ENCODE results near the gene SPTSSA. TPM values are rescaled to one million over a fixed set of nuclear protein-coding genes. Genes with fewer than 3 reads are reported as not detected.

Gene SPTSSA
- polyA plus RNA-seq, 1 donor: 27.2 TPM

DNA sequence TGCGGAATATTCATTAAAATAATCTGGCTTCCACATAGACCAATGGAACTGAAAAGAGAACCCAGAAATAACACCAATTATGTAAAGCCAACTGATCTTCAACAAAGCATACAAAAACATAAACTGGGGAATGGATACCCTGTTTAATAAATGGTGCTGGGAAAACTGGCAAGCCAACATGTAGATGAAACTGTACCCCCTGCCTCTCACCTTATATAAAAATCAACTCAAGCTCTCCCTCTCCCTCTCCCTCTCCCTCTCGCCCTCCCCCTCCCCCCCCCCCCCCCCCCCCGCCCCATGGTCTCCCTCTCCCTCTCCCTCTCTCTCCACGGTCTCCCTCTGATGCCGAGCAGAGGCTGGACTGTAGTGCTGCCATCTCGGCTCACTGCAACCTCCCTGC lies 13.1 kb upstream of the SPTSSA start:
- no CpG with 5 or more reads among the region's 6 CpGs for WGBS (ENCODE audit: insufficient coverage, low lambda C conversion rate)

DNA sequence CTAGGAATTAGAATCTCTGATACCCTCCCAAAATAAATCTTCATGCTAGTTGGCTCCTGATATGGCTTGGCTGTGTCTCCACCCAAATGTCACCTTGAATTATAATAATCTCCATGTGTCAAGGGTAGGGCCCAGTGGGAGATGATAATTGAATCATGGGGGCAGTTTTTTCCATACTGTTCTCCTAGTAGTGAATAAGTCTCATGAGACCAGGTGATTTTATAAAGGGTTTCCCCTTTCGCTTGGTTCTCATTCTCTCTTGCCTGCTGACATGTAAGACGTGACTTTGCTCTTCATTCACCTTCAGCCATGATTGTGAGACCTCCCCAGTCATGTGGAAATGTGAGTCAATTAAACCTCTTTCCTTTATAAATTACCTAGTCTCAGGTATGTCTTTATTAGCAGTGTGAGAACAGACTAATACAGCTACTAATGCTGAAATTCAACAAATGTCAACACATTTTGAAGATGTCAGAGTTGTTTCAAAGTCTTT lies 12.2 kb upstream of the SPTSSA start:
- DNase-seq: no peak
- H3K27me3 ChIP-seq (ENCODE audit: control insufficient read depth, insufficient read depth, low read length): no peaks in the 10 kb centered on the region
- no peak overlapping the region for H3K4me3 ChIP-seq (ENCODE audit: low read length)
- no peaks in the 10 kb centered on the region for H3K4me1 ChIP-seq (ENCODE audit: control insufficient read depth, insufficient read depth, low read length)
- no peaks in the 10 kb centered on the region for H3K36me3 ChIP-seq (ENCODE audit: control insufficient read depth, insufficient read depth, low read length)
- no peak overlapping the region for H3K27ac ChIP-seq (ENCODE audit: low read length)
- peaks cover 7% of the 10 kb centered on the region for H3K9me3 ChIP-seq (ENCODE audit: control insufficient read depth, low read depth, low read length)
- no CpG with 5 or more reads among the region's 2 CpGs for WGBS (ENCODE audit: insufficient coverage, low lambda C conversion rate)

More for the DNA sequence above, 13.1 kb upstream of the SPTSSA start:
- Histone ChIP-seq H3K36me3 (ENCODE audit: control insufficient read depth, insufficient read depth, low read length) (no peaks in the 10 kb centered on the region), H3K9me3 (ENCODE audit: control insufficient read depth, low read depth, low read length) (peaks cover 7% of the 10 kb centered on the region), H3K4me3 (ENCODE audit: low read length) (no peak overlapping the region), H3K27ac (ENCODE audit: low read length) (no peak overlapping the region), H3K27me3 (ENCODE audit: control insufficient read depth, insufficient read depth, low read length) (no peaks in the 10 kb centered on the region), H3K4me1 (ENCODE audit: control insufficient read depth, insufficient read depth, low read length) (no peaks in the 10 kb centered on the region)
- DNase-seq: no peak

DNA sequence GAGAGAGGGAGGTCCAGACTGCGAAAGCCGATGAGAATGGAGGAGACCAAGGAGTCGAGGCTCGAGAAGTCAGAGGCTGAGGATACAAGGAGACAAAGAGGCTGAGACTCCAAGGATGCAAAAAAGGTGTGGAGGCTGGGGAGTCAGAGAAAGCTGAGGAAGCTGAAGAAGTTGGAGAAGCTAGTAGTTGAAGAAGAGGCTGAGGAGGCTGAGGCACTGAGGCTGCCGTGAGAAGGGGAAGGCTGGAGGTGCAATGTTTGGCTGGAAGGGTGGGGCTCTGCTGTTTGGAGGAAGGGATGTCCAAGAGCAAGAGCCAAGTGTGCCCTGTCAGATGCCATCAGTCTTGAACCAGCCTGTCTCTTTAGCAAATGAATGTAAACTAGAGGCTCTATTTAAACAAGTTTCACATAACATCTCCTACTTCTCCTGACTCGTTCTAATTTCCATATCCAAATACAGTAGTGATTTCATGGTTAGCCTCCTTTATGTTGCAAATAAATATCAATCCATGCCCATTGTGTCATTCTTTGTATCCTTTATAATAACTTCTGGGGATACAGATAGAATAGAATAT lies 10.8 kb upstream of the SPTSSA start:
- H3K4me3 ChIP-seq (ENCODE audit: low read length): no peak overlapping the region
- no peak overlapping the region for H3K27ac ChIP-seq (ENCODE audit: low read length)
- no peaks in the 10 kb centered on the region for H3K36me3 ChIP-seq (ENCODE audit: control insufficient read depth, insufficient read depth, low read length)
- no peaks in the 10 kb centered on the region for H3K27me3 ChIP-seq (ENCODE audit: control insufficient read depth, insufficient read depth, low read length)
- peaks cover 7% of the 10 kb centered on the region for H3K9me3 ChIP-seq (ENCODE audit: control insufficient read depth, low read depth, low read length)
- no peak for DNase-seq
- 83% methylated on average over 5 of the region's 6 CpGs for WGBS (ENCODE audit: insufficient coverage, low lambda C conversion rate)
- peaks cover 6% of the 10 kb centered on the region for H3K4me1 ChIP-seq (ENCODE audit: control insufficient read depth, insufficient read depth, low read length)

DNA sequence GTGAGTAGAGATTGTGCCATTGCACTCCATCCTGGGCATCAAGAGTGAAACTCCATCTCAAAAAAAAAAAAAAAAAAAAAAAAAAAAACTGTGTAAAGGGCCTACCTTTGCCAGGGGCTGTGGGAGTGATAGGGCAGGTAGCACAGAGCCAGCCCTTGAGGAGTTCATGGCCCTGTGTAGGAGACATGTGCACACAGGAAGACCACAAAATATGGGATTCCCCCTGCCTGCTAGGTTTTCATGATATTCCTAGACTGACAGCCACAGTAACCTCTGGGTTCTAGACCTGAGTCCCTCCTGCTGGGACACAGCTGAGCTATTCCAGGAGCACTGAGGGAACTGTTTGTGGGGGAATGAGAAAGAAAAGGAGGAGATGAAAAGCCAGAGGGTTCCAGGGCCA lies 8.3 kb upstream of the SPTSSA start:
- no peak for DNase-seq
- Histone ChIP-seq H3K27me3 (ENCODE audit: control insufficient read depth, insufficient read depth, low read length) (no peaks in the 10 kb centered on the region), H3K36me3 (ENCODE audit: control insufficient read depth, insufficient read depth, low read length) (no peaks in the 10 kb centered on the region), H3K27ac (ENCODE audit: low read length) (no peak overlapping the region), H3K4me1 (ENCODE audit: control insufficient read depth, insufficient read depth, low read length) (peaks cover 16% of the 10 kb centered on the region), H3K4me3 (ENCODE audit: low read length) (no peak overlapping the region), H3K9me3 (ENCODE audit: control insufficient read depth, low read depth, low read length) (no peaks in the 10 kb centered on the region)

DNA sequence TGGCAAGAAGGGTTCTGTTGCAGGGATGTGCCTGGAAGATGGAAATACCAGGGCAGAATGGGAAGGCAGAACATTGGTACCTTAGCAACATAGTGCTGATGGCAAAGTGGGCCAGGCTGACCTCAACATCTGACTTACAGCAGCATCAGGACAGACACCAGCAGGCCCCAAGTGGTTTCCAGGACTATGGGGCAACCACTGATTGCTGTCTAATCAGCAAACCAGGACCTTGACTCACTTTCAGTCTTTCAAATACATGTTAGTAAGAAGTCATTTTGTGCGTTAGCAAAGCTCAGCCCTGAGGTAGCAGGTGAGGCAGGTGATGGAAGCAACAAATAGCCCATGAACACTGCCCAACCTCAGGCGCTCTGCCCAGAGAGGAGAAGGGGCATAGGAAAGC lies 4.7 kb upstream of the SPTSSA start:
- Histone ChIP-seq H3K27ac (ENCODE audit: low read length) (no peak overlapping the region), H3K9me3 (ENCODE audit: control insufficient read depth, low read depth, low read length) (no peaks in the 10 kb centered on the region), H3K4me3 (ENCODE audit: low read length) (no peak overlapping the region), H3K4me1 (ENCODE audit: control insufficient read depth, insufficient read depth, low read length) (peaks cover 22% of the 10 kb centered on the region), H3K27me3 (ENCODE audit: control insufficient read depth, insufficient read depth, low read length) (no peaks in the 10 kb centered on the region), H3K36me3 (ENCODE audit: control insufficient read depth, insufficient read depth, low read length) (no peaks in the 10 kb centered on the region)
- DNase-seq: no peak
- no CpG with 5 or more reads among the region's 2 CpGs for WGBS (ENCODE audit: insufficient coverage, low lambda C conversion rate)

DNA sequence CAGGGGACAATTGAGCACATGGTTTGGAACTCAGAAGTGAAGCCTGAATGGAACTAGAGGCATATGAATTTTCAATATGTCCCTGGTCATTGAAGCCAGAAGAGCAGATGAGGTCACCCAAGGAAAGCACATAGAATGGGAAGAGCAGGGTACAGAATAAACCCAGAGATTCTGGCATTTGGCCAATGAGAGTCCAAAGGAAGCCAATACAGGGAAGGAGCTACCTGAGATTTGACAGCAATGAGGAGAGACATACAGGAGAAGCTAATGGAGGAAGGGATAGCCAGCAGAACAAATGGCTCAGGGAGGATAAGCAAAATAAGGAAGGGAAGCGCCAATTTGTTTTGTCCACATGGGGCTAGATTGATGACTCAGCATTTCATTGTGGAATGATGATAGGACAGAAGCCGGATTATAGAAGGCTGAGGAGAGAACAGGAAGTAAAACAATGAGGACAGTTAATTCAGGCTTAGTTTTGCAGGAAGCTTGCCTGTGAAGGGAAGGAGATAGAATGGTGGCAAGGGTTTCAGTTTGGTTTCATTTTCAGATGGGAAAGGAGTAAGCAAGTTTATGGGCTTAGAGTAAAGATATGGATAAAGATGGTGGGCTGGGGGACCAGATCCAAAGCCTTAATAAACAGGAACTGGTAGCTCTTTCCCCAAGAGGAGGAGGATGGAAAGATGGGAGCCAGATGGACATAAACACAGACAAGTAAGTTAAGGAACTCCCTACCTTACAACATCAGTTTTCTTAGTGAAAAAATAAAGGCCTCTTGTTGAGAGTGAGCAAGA lies 3.2 kb upstream of the SPTSSA start:
- H3K4me3 ChIP-seq (ENCODE audit: low read length): no peak overlapping the region
- H3K9me3 ChIP-seq (ENCODE audit: control insufficient read depth, low read depth, low read length): no peaks in the 10 kb centered on the region
- no peaks in the 10 kb centered on the region for H3K27me3 ChIP-seq (ENCODE audit: control insufficient read depth, insufficient read depth, low read length)
- H3K27ac ChIP-seq (ENCODE audit: low read length): no peak overlapping the region
- DNase-seq: peak; percentile 40 to 60
- no peaks in the 10 kb centered on the region for H3K36me3 ChIP-seq (ENCODE audit: control insufficient read depth, insufficient read depth, low read length)
- no CpG with 5 or more reads among the region's 2 CpGs for WGBS (ENCODE audit: insufficient coverage, low lambda C conversion rate)
- peaks cover 22% of the 10 kb centered on the region for H3K4me1 ChIP-seq (ENCODE audit: control insufficient read depth, insufficient read depth, low read length)

DNA sequence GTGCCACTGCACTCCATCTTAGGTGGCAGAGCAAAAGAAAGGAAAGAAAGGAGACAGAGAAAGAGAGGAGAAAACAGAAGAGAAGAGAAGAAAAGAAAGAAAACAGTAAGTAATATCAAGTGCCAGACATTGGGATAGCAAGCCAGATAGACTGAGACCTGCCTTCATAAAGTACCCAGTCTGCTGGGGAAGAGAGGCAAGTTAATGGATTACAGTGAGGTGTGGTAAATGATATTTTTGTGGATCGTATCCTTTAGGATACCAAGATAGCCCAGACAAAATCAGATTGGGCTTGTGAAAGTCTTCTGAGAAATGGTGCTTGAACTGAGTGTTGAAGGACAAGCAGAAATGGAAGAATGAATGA lies 1.5 kb upstream of the SPTSSA start:
- H3K9me3 ChIP-seq (ENCODE audit: control insufficient read depth, low read depth, low read length): no peaks in the 10 kb centered on the region
- DNase-seq: no peak
- no peaks in the 10 kb centered on the region for H3K36me3 ChIP-seq (ENCODE audit: control insufficient read depth, insufficient read depth, low read length)
- H3K27me3 ChIP-seq (ENCODE audit: control insufficient read depth, insufficient read depth, low read length): no peaks in the 10 kb centered on the region
- no peak overlapping the region for H3K4me3 ChIP-seq (ENCODE audit: low read length)
- H3K4me1 ChIP-seq (ENCODE audit: control insufficient read depth, insufficient read depth, low read length): peaks cover 22% of the 10 kb centered on the region
- WGBS (ENCODE audit: insufficient coverage, low lambda C conversion rate): no CpG with 5 or more reads among the region's 1 CpG
- H3K27ac ChIP-seq (ENCODE audit: low read length): no peak overlapping the region

DNA sequence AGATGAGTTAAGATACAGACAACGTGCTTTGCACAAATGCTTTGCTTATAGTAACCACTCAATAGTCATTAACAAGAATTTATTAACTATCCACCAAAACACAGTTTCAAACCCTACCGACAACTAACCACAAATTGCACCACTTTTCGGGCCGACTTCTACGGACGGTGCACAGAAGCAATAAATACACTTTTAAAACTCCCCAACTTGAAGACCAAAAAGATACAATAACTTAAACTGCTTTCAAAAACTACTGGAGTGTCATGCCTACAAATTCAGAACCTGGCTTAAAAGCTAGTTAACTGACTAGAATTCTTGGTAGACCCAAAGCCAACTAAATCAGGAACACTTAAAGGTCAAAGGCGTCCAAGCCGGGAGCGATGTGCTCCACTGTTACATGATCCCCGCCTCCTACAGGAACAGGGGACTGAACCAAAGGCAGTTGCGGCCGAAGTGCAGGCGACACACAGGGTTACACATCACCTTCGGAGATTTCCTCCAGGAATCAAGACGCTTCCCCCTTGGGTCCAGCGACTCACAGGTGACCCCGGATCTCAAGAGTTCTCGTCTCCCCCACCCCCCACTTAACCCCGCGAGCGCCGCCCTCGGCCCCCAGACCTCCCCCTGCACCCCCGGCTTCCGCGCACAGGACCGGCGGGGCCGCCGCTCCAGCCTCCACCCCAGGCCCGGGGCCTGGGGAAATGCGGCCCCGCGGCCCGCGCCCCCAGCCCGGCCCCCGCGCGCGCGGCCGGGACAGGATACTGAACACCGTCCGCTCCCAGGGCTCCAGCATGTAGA lies 507 bp downstream of the SPTSSA start:
- Histone ChIP-seq H3K9me3 (ENCODE audit: control insufficient read depth, low read depth, low read length) (no peaks in the 10 kb centered on the region), H3K4me1 (ENCODE audit: control insufficient read depth, insufficient read depth, low read length) (peaks cover 9% of the 10 kb centered on the region), H3K36me3 (ENCODE audit: control insufficient read depth, insufficient read depth, low read length) (no peaks in the 10 kb centered on the region), H3K4me3 (ENCODE audit: low read length) (peak overlapping the region; percentile 72), H3K27me3 (ENCODE audit: control insufficient read depth, insufficient read depth, low read length) (no peaks in the 10 kb centered on the region), H3K27ac (ENCODE audit: low read length) (peak overlapping the region; percentile 77)
- 0% methylated on average over 5 of the region's 45 CpGs for WGBS (ENCODE audit: insufficient coverage, low lambda C conversion rate)
- peak in 1 of 2 donors; percentile 71 for DNase-seq

DNA sequence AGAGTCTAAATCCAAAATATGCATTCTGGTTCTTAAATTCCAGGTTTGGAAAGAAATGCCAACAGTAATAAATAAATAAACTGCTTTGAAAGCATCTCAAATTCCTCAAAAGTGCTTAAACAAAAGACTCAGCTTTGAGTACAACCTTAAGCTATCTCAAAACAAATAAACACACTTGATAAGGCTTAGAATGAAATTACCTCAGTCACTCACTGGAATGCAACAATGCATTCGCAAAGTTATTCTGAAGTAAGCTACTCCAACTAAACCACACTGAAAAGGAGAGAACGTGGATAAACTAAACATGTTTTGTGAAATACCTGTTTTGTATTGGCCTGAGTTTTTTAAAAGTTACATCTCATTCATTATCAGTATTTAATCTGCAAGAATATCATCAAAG lies 1.2 kb downstream of the SPTSSA start:
- Histone ChIP-seq H3K9me3 (ENCODE audit: control insufficient read depth, low read depth, low read length) (no peaks in the 10 kb centered on the region), H3K4me1 (ENCODE audit: control insufficient read depth, insufficient read depth, low read length) (peaks cover 9% of the 10 kb centered on the region), H3K36me3 (ENCODE audit: control insufficient read depth, insufficient read depth, low read length) (no peaks in the 10 kb centered on the region), H3K27ac (ENCODE audit: low read length) (peak overlapping the region; percentile 77), H3K4me3 (ENCODE audit: low read length) (peak overlapping the region; percentile 72), H3K27me3 (ENCODE audit: control insufficient read depth, insufficient read depth, low read length) (no peaks in the 10 kb centered on the region)
- peak in 1 of 2 donors; percentile 21 for DNase-seq
- no CpG with 5 or more reads among the region's 2 CpGs for whole genome bisulfite sequencing (ENCODE audit: insufficient coverage, low lambda C conversion rate)

DNA sequence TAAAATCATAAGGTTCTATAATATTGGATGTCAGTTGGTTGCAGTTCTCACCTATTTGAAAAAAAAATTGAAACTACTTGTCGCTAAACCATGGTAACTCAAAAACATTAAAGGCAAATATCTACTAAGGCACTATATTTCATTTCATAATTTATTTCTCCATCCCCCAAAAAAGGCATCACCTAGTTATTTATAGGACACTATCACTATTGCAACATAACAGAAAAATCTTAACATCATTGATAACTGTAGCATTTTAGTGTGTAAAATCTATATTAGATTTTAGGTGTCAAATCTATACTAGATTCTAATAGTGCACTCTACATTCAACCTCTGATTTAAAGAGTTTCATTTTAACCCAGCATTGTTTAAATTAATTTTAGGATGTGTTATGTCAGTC lies 1.7 kb downstream of the SPTSSA start:
- Histone ChIP-seq H3K9me3 (ENCODE audit: control insufficient read depth, low read depth, low read length) (no peaks in the 10 kb centered on the region), H3K27ac (ENCODE audit: low read length) (no peak overlapping the region), H3K36me3 (ENCODE audit: control insufficient read depth, insufficient read depth, low read length) (peaks cover 5% of the 10 kb centered on the region), H3K4me1 (ENCODE audit: control insufficient read depth, insufficient read depth, low read length) (peaks cover 6% of the 10 kb centered on the region), H3K4me3 (ENCODE audit: low read length) (no peak overlapping the region), H3K27me3 (ENCODE audit: control insufficient read depth, insufficient read depth, low read length) (no peaks in the 10 kb centered on the region)
- 89% methylated on average over 1 of the region's 1 CpG for WGBS (ENCODE audit: insufficient coverage, low lambda C conversion rate)
- DNase-seq: no peak

Data from large intestine (tissue), 3 donors.